Natural killer cell (primary cell): ENCODE measurements around the gene FLYWCH1. TPM values are rescaled to one million over a fixed set of nuclear protein-coding genes. Genes with fewer than 3 reads are reported as not detected.

Experiments
- ATAC-seq, 3 donors: fragments of 150-1000 bp in 2 of 3; fragments of 200-7000 bp in 1 of 3; cut with Tn5 transposase; 1 replicate in 1 of 3; 2 replicates in 2 of 3; pipeline ENCODE4 v1.10.0; 2021; ENCODE audit warnings: mild to moderate bottlenecking in 2 of 3, moderate library complexity in 2 of 3
- DNase-seq, 2 donors: peaks; one replicate each; pipeline versions ENCODE4 v3.0.0 to v3.0.0-alpha.2; 2013 to 2021; ENCODE audit warnings: mixed read lengths in 1 of 2
- H3K27ac ChIP-seq: one replicate; pipeline ENCODE4 v1.5.1; 2013; ENCODE audit warnings: mild to moderate bottlenecking, low read length
- H3K27me3 ChIP-seq: one replicate; pipeline ENCODE4 v1.6.1; 2013; ENCODE audit warnings: low read length; ENCODE audit not compliant: control insufficient read depth, insufficient read depth
- H3K36me3 ChIP-seq: one replicate; pipeline ENCODE4 v1.6.1; 2013; ENCODE audit warnings: low read length; ENCODE audit not compliant: control insufficient read depth, insufficient read depth
- H3K4me1 ChIP-seq: one replicate; pipeline ENCODE4 v1.6.1; 2013; ENCODE audit warnings: low read length; ENCODE audit not compliant: control insufficient read depth, insufficient read depth
- H3K4me3 ChIP-seq: one replicate; pipeline ENCODE4 v1.5.1; 2013; ENCODE audit warnings: low read length
- H3K9me3 ChIP-seq: one replicate; pipeline ENCODE4 v1.6.1; 2013; ENCODE audit warnings: low read length; ENCODE audit not compliant: control insufficient read depth, insufficient read depth
- H3K27ac Mint-ChIP-seq, 2 donors: one replicate each; pipeline ENCODE4 v1.8.0; 2022; ENCODE audit warnings: mild to moderate bottlenecking in 2 of 2, mixed read lengths in 2 of 2, moderate library complexity in 1 of 2
- H3K27me3 Mint-ChIP-seq, 2 donors: one replicate each; pipeline ENCODE4 v1.8.0; 2022; ENCODE audit warnings: low read depth in 2 of 2, mixed read lengths in 2 of 2
- H3K36me3 Mint-ChIP-seq: one replicate; pipeline ENCODE4 v1.8.0; 2022; ENCODE audit warnings: mixed read lengths
- H3K4me1 Mint-ChIP-seq, 2 donors: one replicate each; pipeline ENCODE4 v1.8.0; 2022; ENCODE audit warnings: mixed read lengths in 2 of 2
- H3K4me3 Mint-ChIP-seq: one replicate; pipeline ENCODE4 v1.8.0; 2022; ENCODE audit warnings: mild to moderate bottlenecking, moderate library complexity, mixed read lengths
- H3K9me3 Mint-ChIP-seq, 2 donors: one replicate each; pipeline ENCODE4 v1.8.0; 2022; ENCODE audit warnings: mixed read lengths in 2 of 2
- WGBS: methylation state at CpG from one replicate; pipeline ENCODE4 v1.1.7; 2013; ENCODE audit warnings: missing lambda C conversion rate; ENCODE audit not compliant: insufficient coverage; 5-methylcytosine and 5-hydroxymethylcytosine counted together
- intact Hi-C: fragments of 100-400 bp; cut with micrococcal nuclease; formaldehyde crosslinking; loops from one replicate; pipeline ENCODE4 v1.14.2; 2022
- total RNA-seq, 4 donors: library from RNA; stranded (reverse); fragments of 120-200 nt in 1 of 4; gene quantifications; one replicate each; pipeline versions ENCODE4 v1.2.3 to v1.2.4, GENCODE V29; 2013 to 2022
- TF ChIP-seq, protein P1 (sequence below): fragments of 200-600 bp; IDR thresholded peaks from one replicate; pipeline ENCODE4 v1.8.0; 2022; ENCODE audit warnings: antibody characterized with exemption

The FLYWCH1 gene
- total RNA-seq, 3 donors from 2014 or later (not counting 1 experiment from before 2014, with no cell fraction given), result 85.1 to 148 (median 130) TPM

DNA sequence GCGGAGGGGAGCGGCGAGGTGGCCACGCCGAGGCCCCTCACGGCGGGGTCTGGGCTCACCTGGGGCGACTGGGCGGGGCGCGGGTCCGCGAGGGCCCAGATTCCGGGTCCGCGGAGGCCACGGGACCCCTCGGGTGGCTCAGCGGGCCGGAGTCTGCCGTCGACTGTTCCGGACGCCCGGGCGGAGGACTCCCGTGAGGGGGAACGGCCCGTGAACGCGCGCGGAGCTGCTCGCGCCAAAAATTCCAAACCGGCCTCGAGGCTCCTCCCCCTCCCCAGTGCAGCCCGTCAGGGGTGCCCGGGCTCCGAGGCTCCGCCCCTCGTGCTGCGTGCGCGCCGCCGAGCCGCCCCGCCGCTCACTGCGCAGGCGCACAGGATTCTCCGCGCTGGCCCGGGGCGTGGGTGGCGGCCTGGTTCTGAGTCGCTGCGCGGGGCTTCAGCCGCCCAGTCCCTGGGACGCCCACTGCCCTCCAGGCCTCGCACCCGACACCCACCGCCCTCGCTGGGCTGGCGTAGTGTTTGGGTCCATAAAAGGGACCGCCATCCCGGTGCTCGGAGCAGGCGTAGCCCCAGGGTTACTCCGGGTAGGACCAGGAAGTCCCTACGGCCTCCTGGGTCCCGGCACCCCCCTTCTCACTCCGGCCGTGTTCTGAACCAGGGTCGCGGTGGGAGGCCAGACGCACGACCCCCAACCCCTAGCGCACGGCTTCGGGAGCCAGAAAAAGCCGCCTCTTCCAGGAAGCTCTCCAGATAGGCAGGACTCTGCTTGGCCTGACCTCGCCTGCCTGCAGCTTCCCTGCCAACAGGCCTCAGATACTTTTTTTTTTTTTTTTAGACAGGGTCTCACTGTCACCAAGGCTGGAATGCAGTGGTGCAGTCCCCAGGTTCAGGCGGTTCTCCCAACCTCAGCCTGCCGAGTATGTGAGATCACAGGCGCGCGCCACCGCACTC, 68.8 kb downstream of the FLYWCH1 start, which contains the start of gene PKMYT1:
PKMYT1 (minus strand) TSS at position 220 of the 950 bp plus-strand sequence. CDS start 789 bp downstream, outside the sequence.
- DNase-seq, result peak; percentile 97
- H3K27ac ChIP-seq, result peak within 1 kb of the TSS; percentile 87
- H3K36me3 Mint-ChIP-seq, result no peaks in the 10 kb centered on the region
- H3K9me3 Mint-ChIP-seq, result no peaks in the 10 kb centered on the region
- ATAC-seq, result peak; percentile 94 to 96 (median 95)
- H3K4me1 ChIP-seq, result peaks cover 27% of the 10 kb centered on the region
- peak within 1 kb of the TSS; percentile 97 for H3K4me3 ChIP-seq
- intact Hi-C loops, result no loop called here
- H3K27ac Mint-ChIP-seq, result peak within 1 kb of the TSS; percentile 62 to 73
- WGBS, result 6% methylated on average over 91 of the region's 91 CpGs
- peaks cover 0 to 11% of the 10 kb centered on the region in 2 donors for H3K4me1 Mint-ChIP-seq
- no peaks in the 10 kb centered on the region for H3K9me3 ChIP-seq
- no peaks in the 10 kb centered on the region for H3K27me3 ChIP-seq
- H3K4me3 Mint-ChIP-seq, result peak within 1 kb of the TSS; percentile 86
- TF ChIP-seq, protein P1, sequence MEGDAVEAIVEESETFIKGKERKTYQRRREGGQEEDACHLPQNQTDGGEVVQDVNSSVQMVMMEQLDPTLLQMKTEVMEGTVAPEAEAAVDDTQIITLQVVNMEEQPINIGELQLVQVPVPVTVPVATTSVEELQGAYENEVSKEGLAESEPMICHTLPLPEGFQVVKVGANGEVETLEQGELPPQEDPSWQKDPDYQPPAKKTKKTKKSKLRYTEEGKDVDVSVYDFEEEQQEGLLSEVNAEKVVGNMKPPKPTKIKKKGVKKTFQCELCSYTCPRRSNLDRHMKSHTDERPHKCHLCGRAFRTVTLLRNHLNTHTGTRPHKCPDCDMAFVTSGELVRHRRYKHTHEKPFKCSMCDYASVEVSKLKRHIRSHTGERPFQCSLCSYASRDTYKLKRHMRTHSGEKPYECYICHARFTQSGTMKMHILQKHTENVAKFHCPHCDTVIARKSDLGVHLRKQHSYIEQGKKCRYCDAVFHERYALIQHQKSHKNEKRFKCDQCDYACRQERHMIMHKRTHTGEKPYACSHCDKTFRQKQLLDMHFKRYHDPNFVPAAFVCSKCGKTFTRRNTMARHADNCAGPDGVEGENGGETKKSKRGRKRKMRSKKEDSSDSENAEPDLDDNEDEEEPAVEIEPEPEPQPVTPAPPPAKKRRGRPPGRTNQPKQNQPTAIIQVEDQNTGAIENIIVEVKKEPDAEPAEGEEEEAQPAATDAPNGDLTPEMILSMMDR, result no peak
- H3K27me3 Mint-ChIP-seq, result no peaks in the 10 kb centered on the region
- H3K36me3 ChIP-seq, result no peaks in the 10 kb centered on the region

DNA sequence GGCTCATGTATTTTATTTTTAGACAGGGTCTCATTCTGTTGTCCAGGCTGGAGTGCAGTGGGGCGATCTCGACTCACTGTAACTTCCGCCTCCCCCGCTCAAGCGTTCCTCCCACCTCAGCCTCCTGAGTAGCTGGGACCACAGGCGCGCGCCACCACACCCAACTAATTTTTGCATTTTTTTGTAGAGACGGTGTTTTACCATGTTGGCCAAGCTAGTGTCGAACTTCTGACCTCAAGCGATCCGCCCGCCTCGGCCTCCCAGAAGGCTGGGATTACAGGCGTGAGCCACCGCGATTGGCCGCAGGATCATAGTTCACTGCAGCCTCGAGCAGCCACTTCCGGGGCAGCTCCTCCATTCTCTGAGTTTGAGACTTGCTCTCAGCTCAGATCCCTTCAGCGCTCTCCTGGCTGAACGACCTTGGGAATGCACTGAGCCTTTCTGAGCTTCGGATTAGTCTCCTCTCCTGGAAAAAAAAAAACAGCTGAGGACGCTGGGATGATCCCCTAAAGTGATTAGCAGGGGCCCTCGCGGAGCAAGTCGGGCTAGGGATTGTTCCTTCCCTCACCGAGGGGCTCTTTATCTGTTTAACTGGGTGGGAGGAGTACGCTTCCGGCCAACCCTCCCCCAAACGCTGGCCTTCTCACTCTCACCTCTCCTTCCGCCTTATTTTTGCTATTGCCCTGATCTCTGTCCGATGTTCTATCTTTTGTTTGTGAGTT, 69.6 kb downstream of the FLYWCH1 start:
- Mint-ChIP-seq H3K9me3 (no peaks in the 10 kb centered on the region), H3K27ac (peak overlapping the region; percentile 62 to 73), H3K27me3 (no peaks in the 10 kb centered on the region), H3K4me1 (peaks cover 0 to 11% of the 10 kb centered on the region in 2 donors), H3K4me3 (peak overlapping the region; percentile 86), H3K36me3 (no peaks in the 10 kb centered on the region)
- H3K36me3 ChIP-seq, result no peaks in the 10 kb centered on the region
- H3K4me1 ChIP-seq, result peaks cover 27% of the 10 kb centered on the region
- ATAC-seq, result no peak
- no peaks in the 10 kb centered on the region for H3K9me3 ChIP-seq
- no peaks in the 10 kb centered on the region for H3K27me3 ChIP-seq
- DNase-seq, result no peak
- intact Hi-C loops, result no loop called here
- WGBS, result 84% methylated on average over 31 of the region's 33 CpGs
- H3K27ac ChIP-seq, result no peak overlapping the region
- TF ChIP-seq, protein P1, result no peak
- H3K4me3 ChIP-seq, result peak overlapping the region; percentile 97

DNA sequence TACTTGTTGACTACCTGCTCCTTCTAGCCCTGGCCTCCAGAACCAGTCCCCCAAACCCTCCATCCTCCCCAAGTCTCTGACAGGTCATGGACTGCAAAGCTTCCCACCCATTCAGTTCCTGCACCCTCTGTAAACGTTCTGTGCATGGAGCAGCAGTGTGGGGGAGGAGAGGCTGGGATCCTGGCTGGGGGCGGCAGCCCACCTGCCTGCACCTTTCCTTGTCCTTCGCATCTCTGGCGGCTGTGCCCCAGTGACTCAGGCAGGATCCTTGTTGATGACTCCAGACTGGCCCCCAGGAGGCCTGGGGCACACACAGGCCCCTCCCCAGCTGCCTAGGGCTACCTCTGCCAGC, 70.1 kb downstream of the FLYWCH1 start:
- no peaks in the 10 kb centered on the region for H3K9me3 Mint-ChIP-seq
- peak overlapping the region; percentile 86 for H3K4me3 Mint-ChIP-seq
- no peaks in the 10 kb centered on the region for H3K27me3 Mint-ChIP-seq
- Histone ChIP-seq H3K4me3 (no peak overlapping the region), H3K36me3 (no peaks in the 10 kb centered on the region), H3K4me1 (peaks cover 27% of the 10 kb centered on the region), H3K27ac (no peak overlapping the region), H3K9me3 (no peaks in the 10 kb centered on the region), H3K27me3 (no peaks in the 10 kb centered on the region)
- peak overlapping the region in 1 of 2 donors; percentile 62 for H3K27ac Mint-ChIP-seq
- ATAC-seq (no peak), DNase-seq (no peak)
- H3K36me3 Mint-ChIP-seq, result no peaks in the 10 kb centered on the region
- TF ChIP-seq, protein P1, result no peak
- intact Hi-C loops, result no loop called here
- peaks cover 0 to 11% of the 10 kb centered on the region in 2 donors for H3K4me1 Mint-ChIP-seq
- 94% methylated on average over 3 of the region's 4 CpGs for WGBS
